T-cell (primary cell): ENCODE measurements around the gene STAB2. TPM values are rescaled to one million over a fixed set of nuclear protein-coding genes. Genes with fewer than 3 reads are reported as not detected.

Source experiments
- ATAC-seq, 4 experiments: fragments of 200-7000 bp in 3 of 4; fragments of 150-1000 bp in 1 of 4; cut with Tn5 transposase; replicated peaks in 1 of 4; 1 replicate in 3 of 4; 2 replicates in 1 of 4; pipeline ENCODE4 v1.10.0; 2021; ENCODE audit warnings: moderate library complexity in 3 of 4, mild to moderate bottlenecking in 2 of 4, moderate number of reproducible peaks in 1 of 4
- CTCF ChIA-PET, 2 donors: fragments of 300-600 bp; sonication (Branson Sonifier 250); formaldehyde crosslinking; loops; one replicate each; lab custom pipeline; 2022; ENCODE audit warnings: antibody characterized with exemption in 2 of 2; lab: Charles Lee
- POLR2A ChIA-PET, 2 donors: fragments of 300-600 bp; sonication (Branson Sonifier 250); formaldehyde crosslinking; loops; one replicate each; lab custom pipeline; 2022; ENCODE audit warnings: antibody characterized with exemption in 2 of 2; lab: Charles Lee
- DNase-seq, 35 experiments: peaks; one replicate each; pipeline versions ENCODE4 v3.0.0 to v3.0.0-alpha.2; 2013 to 2023
- H3K27ac ChIP-seq: one replicate; pipeline ENCODE4 v1.5.1; 2013; ENCODE audit warnings: low read length
- H3K27me3 ChIP-seq, 2 experiments: replicated peaks in 1 of 2; 1 replicate in 1 of 2; 2 replicates in 1 of 2; pipeline versions ENCODE4 v1.6.1 to v1.7.0; 2013; ENCODE audit warnings: low read length in 1 of 2, mixed read lengths in 1 of 2; ENCODE audit not compliant: control insufficient read depth in 2 of 2, insufficient read depth in 2 of 2; ENCODE audit errors: extremely low read depth in 1 of 2
- H3K36me3 ChIP-seq, 2 donors: 1 replicate in 1 of 2; 2 replicates in 1 of 2; pipeline versions ENCODE4 v1.6.1 to v1.7.0; 2013; ENCODE audit warnings: low read length in 1 of 2; ENCODE audit not compliant: control insufficient read depth in 2 of 2, insufficient read depth in 1 of 2; ENCODE audit errors: extremely low read depth in 1 of 2
- H3K4me1 ChIP-seq, 2 experiments: 1 replicate in 1 of 2; 2 replicates in 1 of 2; pipeline versions ENCODE4 v1.6.1 to v1.7.0; 2013; ENCODE audit warnings: low read length in 2 of 2, mixed read lengths in 1 of 2; ENCODE audit not compliant: insufficient read depth in 2 of 2, control insufficient read depth in 1 of 2; ENCODE audit errors: extremely low read depth in 1 of 2
- H3K4me3 ChIP-seq, 2 donors: 1 replicate in 1 of 2; 2 replicates in 1 of 2; pipeline versions ENCODE4 v1.5.1 to v1.7.0; 2013; ENCODE audit warnings: mild to moderate bottlenecking in 2 of 2, low read length in 1 of 2, moderate library complexity in 1 of 2; ENCODE audit not compliant: control insufficient read depth in 1 of 2; ENCODE audit errors: extremely low read depth in 1 of 2
- H3K9me3 ChIP-seq: 2 replicates; pipeline ENCODE4 v1.7.0; 2013
- H3K27ac Mint-ChIP-seq, 2 donors: one replicate each; pipeline ENCODE4 v1.8.0; 2020 to 2021; ENCODE audit warnings: mild to moderate bottlenecking in 2 of 2, mixed read lengths in 2 of 2
- H3K27me3 Mint-ChIP-seq, 2 donors: one replicate each; pipeline ENCODE4 v1.8.0; 2021 to 2022; ENCODE audit warnings: mixed read lengths in 2 of 2
- H3K36me3 Mint-ChIP-seq: one replicate; pipeline ENCODE4 v1.8.0; 2021; ENCODE audit warnings: mixed read lengths
- H3K4me1 Mint-ChIP-seq, 3 donors: one replicate each; pipeline ENCODE4 v1.8.0; 2020 to 2022; ENCODE audit warnings: mixed read lengths in 3 of 3, mild to moderate bottlenecking in 1 of 3
- H3K4me3 Mint-ChIP-seq, 3 donors: one replicate each; pipeline ENCODE4 v1.8.0; 2020 to 2022; ENCODE audit warnings: mild to moderate bottlenecking in 3 of 3, mixed read lengths in 3 of 3, moderate library complexity in 3 of 3
- H3K9me3 Mint-ChIP-seq, 3 donors: one replicate each; pipeline ENCODE4 v1.8.0; 2020 to 2022; ENCODE audit warnings: mixed read lengths in 3 of 3
- WGBS: methylation state at CpG from one replicate; pipeline ENCODE4 v1.1.5; 2013; ENCODE audit warnings: missing lambda C conversion rate; ENCODE audit not compliant: insufficient coverage; 5-methylcytosine and 5-hydroxymethylcytosine counted together
- total RNA-seq, 35 experiments: library from RNA in 6 of 35; stranded (reverse) in 6 of 35; fragments of 120-200 nt in 1 of 35; gene quantifications; one replicate each; pipeline versions ENCODE4 v1.2.1 to v1.2.4 and lab custom pipeline; 2013 to 2026

The STAB2 gene
- total RNA-seq, 5 donors from 2014 or later (not counting 1 experiment from before 2014, with no cell fraction given): not detected

DNA sequence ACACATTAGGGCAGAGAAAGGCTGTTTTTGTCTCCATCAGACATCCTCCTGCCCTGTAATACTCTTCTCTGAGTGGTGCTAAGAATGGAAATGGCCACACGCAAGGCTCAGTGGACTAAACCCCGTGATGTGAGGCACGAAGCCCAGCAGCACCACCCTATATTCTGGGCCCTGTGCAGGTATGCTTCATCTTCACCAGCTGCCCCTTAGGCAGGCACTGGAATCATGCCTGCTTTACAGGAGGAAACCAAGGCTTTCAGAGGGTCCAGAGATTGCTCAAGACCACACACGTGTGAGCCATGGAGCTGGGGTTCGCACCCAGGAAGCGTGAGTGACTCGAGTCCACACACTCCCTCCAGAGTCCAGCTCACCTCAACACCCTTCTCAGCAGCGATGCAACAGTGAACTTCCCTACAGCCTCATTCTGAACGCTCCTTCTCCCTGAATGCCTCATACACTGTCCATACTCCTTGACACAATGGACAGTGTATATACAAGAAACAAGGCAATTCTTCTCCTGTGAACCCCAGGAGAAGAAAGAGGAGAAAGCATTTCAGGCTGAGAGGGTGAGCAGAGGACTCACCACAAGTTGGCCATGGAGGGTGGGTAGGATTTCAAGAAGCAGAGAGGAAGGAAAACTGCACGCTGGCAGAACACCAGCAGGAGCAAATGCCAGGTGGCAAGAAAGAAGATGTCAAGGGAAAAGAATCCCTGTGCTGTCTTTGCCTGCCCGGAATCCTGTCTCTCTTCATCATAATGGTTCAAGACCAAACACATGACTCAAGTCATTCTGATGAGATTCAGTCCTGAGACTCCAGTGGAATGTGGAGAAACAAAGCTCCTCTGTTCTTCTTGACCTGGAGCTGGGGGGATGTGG is 214.9 kb downstream of the STAB2 start:
- no peak overlapping the region for H3K27ac Mint-ChIP-seq
- no peaks in the 10 kb centered on the region for H3K4me1 Mint-ChIP-seq
- WGBS: 97% methylated on average over 7 of the region's 11 CpGs
- Histone ChIP-seq H3K27ac (no peak overlapping the region), H3K27me3 (no peaks in the 10 kb centered on the region), H3K36me3 (no peaks in the 10 kb centered on the region), H3K9me3 (no peaks in the 10 kb centered on the region), H3K4me1 (no peaks in the 10 kb centered on the region), H3K4me3 (no peak overlapping the region)
- H3K27me3 Mint-ChIP-seq: no peaks in the 10 kb centered on the region
- DNase-seq (no peak), ATAC-seq (no peak)
- H3K9me3 Mint-ChIP-seq: no peaks in the 10 kb centered on the region
- CTCF ChIA-PET: no interaction called here
- H3K36me3 Mint-ChIP-seq: peaks cover 52% of the 10 kb centered on the region
- POLR2A ChIA-PET: no interaction called here
- no peak overlapping the region for H3K4me3 Mint-ChIP-seq

- no peaks in the 10 kb centered on the region for H3K4me1 Mint-ChIP-seq
- H3K9me3 Mint-ChIP-seq: no peaks in the 10 kb centered on the region
- Histone ChIP-seq H3K4me3 (no peak overlapping the region), H3K27ac (no peak overlapping the region), H3K27me3 (no peaks in the 10 kb centered on the region), H3K4me1 (no peaks in the 10 kb centered on the region), H3K9me3 (no peaks in the 10 kb centered on the region), H3K36me3 (no peaks in the 10 kb centered on the region)
- H3K36me3 Mint-ChIP-seq: peaks cover 53% of the 10 kb centered on the region
- DNase-seq: no peak
- POLR2A ChIA-PET: interaction anchor here in 1 of 2 donors (0.7 kb wide), 1 partner anchor 10 kb away, joined by 4 read pairs; no protein-coding TSS in a partner anchor
- H3K27me3 Mint-ChIP-seq: no peaks in the 10 kb centered on the region
- no CpG with 5 or more reads among the region's 1 CpG for WGBS
- H3K27ac Mint-ChIP-seq: no peak overlapping the region
- no peak overlapping the region for H3K4me3 Mint-ChIP-seq
- CTCF ChIA-PET: no interaction called here
- no peak for ATAC-seq
These were observed 215.5 kb downstream of the STAB2 start for GRCh38 chr12:103802586-103802886.

DNA sequence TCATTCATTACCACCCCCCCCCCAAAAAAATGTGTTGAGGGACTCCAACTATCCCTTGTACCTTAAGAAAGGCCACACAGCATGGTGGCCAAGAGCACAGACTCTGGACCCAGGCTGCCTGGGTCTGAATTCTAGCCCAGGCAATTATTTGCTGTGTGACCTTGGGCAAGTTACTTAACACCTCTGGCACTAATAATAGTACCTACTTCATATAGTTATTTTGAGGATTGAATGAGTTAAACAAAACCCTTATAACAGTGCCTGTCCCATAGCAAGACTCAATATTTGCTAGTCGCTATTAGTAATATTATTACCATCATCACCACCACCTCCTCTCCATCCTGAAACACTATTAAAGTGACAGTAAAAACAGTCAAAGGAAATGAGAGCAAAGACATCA is 216.8 kb downstream of the STAB2 start:
- Mint-ChIP-seq H3K36me3 (peaks cover 49% of the 10 kb centered on the region), H3K9me3 (no peaks in the 10 kb centered on the region), H3K4me3 (no peak overlapping the region), H3K4me1 (no peaks in the 10 kb centered on the region), H3K27ac (no peak overlapping the region), H3K27me3 (no peaks in the 10 kb centered on the region)
- ChIA-PET CTCF (no interaction called here), POLR2A (no interaction called here)
- Histone ChIP-seq H3K4me1 (no peaks in the 10 kb centered on the region), H3K27me3 (no peaks in the 10 kb centered on the region), H3K27ac (no peak overlapping the region), H3K9me3 (no peaks in the 10 kb centered on the region), H3K4me3 (no peak overlapping the region), H3K36me3 (no peaks in the 10 kb centered on the region)
- ATAC-seq: no peak
- DNase-seq: no peak
- WGBS: 100% methylated on average over 1 of the region's 1 CpG

GRCh38 chr12:103805655-103806360 is 218.7 kb downstream of the STAB2 start:
- Mint-ChIP-seq H3K27me3 (no peaks in the 10 kb centered on the region), H3K9me3 (no peaks in the 10 kb centered on the region), H3K4me1 (no peaks in the 10 kb centered on the region), H3K4me3 (no peak overlapping the region), H3K36me3 (peaks cover 55% of the 10 kb centered on the region), H3K27ac (no peak overlapping the region)
- H3K4me3 ChIP-seq: no peak overlapping the region
- H3K9me3 ChIP-seq: no peaks in the 10 kb centered on the region
- no peaks in the 10 kb centered on the region for H3K27me3 ChIP-seq
- H3K36me3 ChIP-seq: peaks cover 0 to 2% of the 10 kb centered on the region in 2 donors
- ChIA-PET CTCF (interaction anchor here in 1 of 2 donors (0.7 kb wide), 1 partner anchor 148 kb away, joined by 3 read pairs; no protein-coding TSS in a partner anchor), POLR2A (no interaction called here)
- 100% methylated on average over 1 of the region's 5 CpGs for WGBS
- H3K27ac ChIP-seq: no peak overlapping the region
- DNase-seq (no peak), ATAC-seq (no peak)
- H3K4me1 ChIP-seq: no peaks in the 10 kb centered on the region

DNA sequence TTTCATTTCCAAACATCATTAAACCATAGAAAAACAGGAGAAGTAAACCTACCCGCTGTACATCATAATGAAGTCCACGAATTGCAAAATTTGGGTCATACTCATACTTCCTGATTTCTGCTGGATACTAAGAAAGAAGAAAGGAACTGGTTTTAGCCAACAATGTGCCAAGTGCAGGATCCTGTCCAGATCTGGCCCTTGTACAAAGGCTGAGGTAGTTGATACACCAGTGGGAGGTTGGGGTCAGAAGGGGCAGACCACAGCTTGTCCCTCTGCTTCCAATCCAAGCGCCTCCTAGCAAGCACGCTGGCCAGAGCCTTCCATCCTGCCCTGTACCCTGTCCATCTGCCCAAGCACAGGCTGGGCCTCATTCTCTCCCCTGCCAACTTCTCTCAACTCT is 219.7 kb downstream of the STAB2 start:
- 94% methylated on average over 2 of the region's 4 CpGs for WGBS
- Mint-ChIP-seq H3K27me3 (no peaks in the 10 kb centered on the region), H3K4me1 (no peaks in the 10 kb centered on the region), H3K27ac (no peak overlapping the region), H3K9me3 (no peaks in the 10 kb centered on the region), H3K36me3 (peaks cover 62% of the 10 kb centered on the region), H3K4me3 (no peak overlapping the region)
- ATAC-seq: no peak
- ChIA-PET CTCF (interaction anchor here in 1 of 2 donors (0.7 kb wide), 1 partner anchor 147 kb away, joined by 3 read pairs; no protein-coding TSS in a partner anchor), POLR2A (no interaction called here)
- Histone ChIP-seq H3K27ac (no peak overlapping the region), H3K27me3 (no peaks in the 10 kb centered on the region), H3K36me3 (peaks cover 0 to 3% of the 10 kb centered on the region in 2 donors), H3K4me1 (no peaks in the 10 kb centered on the region), H3K9me3 (no peaks in the 10 kb centered on the region), H3K4me3 (no peak overlapping the region)
- no peak for DNase-seq

- H3K4me1 Mint-ChIP-seq: no peaks in the 10 kb centered on the region
- no peak overlapping the region for H3K27ac Mint-ChIP-seq
- no peaks in the 10 kb centered on the region for H3K27me3 Mint-ChIP-seq
- POLR2A ChIA-PET: no interaction called here
- peaks cover 57% of the 10 kb centered on the region for H3K36me3 Mint-ChIP-seq
- CTCF ChIA-PET: no interaction called here
- Histone ChIP-seq H3K4me3 (no peak overlapping the region), H3K27ac (no peak overlapping the region), H3K4me1 (no peaks in the 10 kb centered on the region), H3K9me3 (no peaks in the 10 kb centered on the region), H3K36me3 (peaks cover 2 to 3% of the 10 kb centered on the region in 2 donors), H3K27me3 (no peaks in the 10 kb centered on the region)
- 81% methylated on average over 6 of the region's 9 CpGs for WGBS
- ATAC-seq: no peak
- no peak for DNase-seq
- no peak overlapping the region for H3K4me3 Mint-ChIP-seq
- H3K9me3 Mint-ChIP-seq: no peaks in the 10 kb centered on the region
These were observed 220.6 kb downstream of the STAB2 start for GRCh38 chr12:103807561-103808238.
